Activated CD4-positive, alpha-beta T cell treated with anti-CD3 and anti-CD28 coated beads for 48 hours (primary cell): ENCODE results near the gene GORAB.

Source experiments
- DNase-seq: peaks from one replicate; pipeline ENCODE4 v3.0.0-alpha.2; 2020

GORAB gene

GRCh38 chr1:170593173-170594011 lies 61.4 kb downstream of the GORAB start:
- DNase-seq = no peak

GRCh38 chr1:170594066-170594626 lies 62.2 kb downstream of the GORAB start:
- DNase-seq = no peak

- no peak for DNase-seq
These were observed 64.7 kb downstream of the GORAB start for GRCh38 chr1:170596701-170597100.

GRCh38 chr1:170598618-170599017 lies 66.7 kb downstream of the GORAB start:
- DNase-seq = no peak

- no peak for DNase-seq
These were observed 67.1 kb downstream of the GORAB start for GRCh38 chr1:170599033-170599432.

GRCh38 chr1:170601866-170602265 lies 69.9 kb downstream of the GORAB start:
- no peak for DNase-seq
